Stimulated activated CD8-positive, alpha-beta memory T cell treated with anti-CD3 and anti-CD28 coated beads, Interleukin-2, amount 100 ng/mL, for 48 hours (primary cell): Measurements from ENCODE around the gene ABCC4.

Source experiments
- DNase-seq, 2 donors: peaks; one replicate each; pipeline ENCODE4 v3.0.0-alpha.2; 2020; ENCODE audit warnings: low read depth in 2 of 2

Gene ABCC4, protein sequence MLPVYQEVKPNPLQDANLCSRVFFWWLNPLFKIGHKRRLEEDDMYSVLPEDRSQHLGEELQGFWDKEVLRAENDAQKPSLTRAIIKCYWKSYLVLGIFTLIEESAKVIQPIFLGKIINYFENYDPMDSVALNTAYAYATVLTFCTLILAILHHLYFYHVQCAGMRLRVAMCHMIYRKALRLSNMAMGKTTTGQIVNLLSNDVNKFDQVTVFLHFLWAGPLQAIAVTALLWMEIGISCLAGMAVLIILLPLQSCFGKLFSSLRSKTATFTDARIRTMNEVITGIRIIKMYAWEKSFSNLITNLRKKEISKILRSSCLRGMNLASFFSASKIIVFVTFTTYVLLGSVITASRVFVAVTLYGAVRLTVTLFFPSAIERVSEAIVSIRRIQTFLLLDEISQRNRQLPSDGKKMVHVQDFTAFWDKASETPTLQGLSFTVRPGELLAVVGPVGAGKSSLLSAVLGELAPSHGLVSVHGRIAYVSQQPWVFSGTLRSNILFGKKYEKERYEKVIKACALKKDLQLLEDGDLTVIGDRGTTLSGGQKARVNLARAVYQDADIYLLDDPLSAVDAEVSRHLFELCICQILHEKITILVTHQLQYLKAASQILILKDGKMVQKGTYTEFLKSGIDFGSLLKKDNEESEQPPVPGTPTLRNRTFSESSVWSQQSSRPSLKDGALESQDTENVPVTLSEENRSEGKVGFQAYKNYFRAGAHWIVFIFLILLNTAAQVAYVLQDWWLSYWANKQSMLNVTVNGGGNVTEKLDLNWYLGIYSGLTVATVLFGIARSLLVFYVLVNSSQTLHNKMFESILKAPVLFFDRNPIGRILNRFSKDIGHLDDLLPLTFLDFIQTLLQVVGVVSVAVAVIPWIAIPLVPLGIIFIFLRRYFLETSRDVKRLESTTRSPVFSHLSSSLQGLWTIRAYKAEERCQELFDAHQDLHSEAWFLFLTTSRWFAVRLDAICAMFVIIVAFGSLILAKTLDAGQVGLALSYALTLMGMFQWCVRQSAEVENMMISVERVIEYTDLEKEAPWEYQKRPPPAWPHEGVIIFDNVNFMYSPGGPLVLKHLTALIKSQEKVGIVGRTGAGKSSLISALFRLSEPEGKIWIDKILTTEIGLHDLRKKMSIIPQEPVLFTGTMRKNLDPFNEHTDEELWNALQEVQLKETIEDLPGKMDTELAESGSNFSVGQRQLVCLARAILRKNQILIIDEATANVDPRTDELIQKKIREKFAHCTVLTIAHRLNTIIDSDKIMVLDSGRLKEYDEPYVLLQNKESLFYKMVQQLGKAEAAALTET (N-terminal part only)

DNA sequence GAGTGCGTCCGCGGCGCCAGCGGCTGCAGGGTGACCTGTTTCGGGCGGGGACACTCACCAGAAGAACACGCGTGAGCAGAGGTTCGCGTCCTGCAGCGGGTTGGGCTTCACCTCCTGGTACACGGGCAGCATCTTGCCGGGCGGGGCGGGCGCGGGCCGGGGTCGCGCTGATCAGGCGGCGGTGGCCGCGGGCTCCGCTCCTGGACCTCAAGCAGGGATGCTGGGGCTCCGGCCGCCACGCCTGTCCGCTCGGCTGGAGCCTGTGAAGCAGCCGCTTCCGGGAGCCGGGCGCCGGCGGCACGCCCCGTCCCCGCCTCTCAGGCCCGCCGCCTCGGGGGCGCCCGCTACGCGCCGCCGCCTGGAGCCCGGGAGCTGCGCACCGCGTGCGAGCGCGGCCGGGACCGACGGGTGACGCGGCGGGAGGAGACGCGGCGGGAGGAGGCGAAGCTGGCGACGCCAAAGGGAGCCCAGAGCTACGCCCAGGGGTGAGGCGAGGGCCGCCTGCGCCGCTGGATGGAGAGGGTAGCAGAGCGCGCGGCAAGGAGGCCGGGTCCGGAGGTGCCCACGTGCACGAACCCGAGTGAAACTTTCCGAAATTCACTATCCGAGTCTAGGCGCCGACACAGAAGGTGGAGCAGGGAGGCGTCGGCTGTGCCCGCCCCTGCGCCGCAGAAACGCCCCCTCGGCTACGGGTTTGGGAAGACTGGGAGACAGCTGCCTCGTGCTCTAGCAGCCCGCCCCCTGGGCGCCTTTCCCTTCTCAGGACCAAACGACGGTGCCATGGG lies at the start of gene ABCC4:
TSS of gene ABCC4 (minus strand) at position 269 of the 785 bp plus-strand sequence. CDS start at position 132, 137 bp downstream.
- peak; percentile 42 to 60 for DNase-seq

DNA sequence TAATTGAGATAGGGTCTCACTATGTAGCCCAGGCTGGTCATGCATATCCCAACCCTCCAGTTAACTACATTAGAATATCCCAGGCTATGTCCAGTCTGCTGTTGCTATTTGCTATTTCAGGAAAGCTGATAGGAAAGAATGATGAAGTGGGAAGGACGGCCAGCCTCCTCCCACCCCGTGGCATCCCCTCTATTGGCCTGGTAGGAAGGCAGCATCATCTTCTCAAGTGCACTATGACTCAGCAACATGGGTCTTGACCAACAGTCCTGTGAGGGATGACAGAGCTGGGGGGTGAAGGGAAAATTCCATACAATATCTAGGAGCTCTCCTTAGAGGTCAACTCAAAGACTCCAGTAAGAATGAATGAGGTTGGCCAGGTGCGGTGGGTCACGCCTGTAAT lies 48.0 kb upstream of the ABCC4 start:
- DNase-seq: no peak

DNA sequence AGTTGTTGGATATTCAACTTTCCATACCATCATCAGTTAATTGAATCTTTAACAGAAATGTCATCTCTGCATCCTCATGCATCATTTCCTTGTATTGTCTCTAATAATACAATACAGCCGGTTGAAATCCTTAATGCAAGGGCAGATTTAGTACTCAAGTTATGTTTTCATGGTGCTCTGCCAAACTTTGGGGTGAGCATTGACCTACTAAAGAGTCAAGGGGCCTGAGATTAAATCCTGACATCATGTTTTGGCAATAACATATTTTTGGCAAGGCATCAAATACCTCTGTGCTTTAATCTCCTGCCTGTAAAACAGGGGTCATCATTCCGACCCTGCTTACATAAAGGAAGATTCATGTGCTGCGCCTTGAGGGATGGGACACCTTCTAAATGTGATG lies 42.7 kb upstream of the ABCC4 start:
- no peak for DNase-seq

DNA sequence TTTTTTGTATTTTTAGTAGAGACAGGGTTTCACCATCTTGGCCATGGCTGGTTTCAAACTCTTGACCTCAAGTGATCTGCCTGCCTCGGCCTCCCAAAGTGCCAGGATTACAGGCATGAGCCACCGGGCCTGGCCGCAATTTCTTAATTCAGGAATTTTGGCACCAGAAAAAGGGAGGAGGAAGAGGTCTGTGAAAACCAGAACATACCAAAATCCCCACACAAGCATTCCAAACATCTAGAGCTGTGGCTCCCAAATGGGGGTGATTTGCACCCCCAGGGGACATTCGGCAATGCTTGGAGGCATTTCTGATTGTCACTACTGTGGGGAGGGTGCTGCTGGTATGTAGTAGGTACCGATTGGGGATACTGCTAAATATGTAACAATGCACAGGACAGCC lies 40.2 kb upstream of the ABCC4 start:
- DNase-seq: no peak

DNA sequence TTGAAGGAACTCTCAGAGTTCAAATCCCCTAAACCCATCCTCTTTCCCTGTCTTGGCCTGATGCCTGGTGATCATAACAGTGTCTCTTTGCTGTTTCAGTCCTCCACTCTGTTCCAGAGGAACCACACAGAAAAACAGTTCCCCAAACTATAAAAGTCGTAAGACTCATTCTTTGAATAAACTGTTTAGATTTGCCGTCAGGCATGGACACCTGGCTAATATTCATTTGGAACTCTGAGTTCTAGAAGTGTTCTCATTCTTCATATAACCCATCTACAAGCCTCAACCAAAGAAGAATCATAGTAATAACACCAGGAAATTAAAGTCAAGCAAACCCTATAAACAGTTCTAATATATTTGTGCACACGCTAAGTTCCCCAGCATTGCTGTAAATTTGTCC lies 37.7 kb upstream of the ABCC4 start:
- DNase-seq: no peak

DNA sequence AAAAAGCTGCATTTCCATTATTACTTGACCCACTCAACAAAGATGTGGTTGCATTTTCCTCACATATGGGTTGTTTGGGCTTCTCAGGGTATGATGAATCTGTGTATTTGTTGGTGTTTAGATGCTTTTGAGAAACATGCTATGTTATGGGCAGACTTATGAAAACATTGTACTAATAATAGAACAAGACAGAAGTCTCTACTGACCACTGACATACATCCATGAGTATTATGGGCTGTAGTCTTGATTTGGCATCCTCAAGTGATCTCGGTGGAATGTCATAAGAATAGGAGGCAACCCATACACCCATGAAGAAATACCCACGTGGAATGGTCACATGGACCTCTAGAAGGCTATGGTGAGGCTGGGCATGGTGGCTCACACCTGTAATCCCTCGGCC lies 36.3 kb upstream of the ABCC4 start:
- no peak for DNase-seq

DNA sequence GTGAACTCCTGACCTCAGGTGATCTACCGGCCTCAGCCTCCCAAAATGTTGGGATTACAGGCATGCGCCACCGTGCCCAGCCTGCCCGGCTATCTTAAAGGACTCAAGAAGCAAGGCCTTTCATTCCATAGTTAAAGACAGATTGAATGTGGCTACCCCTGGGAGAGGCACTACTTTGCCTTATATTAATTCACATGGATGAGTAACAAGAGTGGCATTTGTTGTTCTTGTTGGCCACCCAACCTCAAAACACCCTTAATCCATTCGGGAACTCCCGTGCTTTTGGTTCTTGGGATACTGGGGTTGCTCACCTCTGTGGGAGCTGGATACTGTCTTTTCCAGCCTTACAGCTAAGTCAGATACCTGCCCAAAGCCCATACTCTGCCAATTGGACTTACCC lies 34.4 kb upstream of the ABCC4 start:
- no peak for DNase-seq

DNA sequence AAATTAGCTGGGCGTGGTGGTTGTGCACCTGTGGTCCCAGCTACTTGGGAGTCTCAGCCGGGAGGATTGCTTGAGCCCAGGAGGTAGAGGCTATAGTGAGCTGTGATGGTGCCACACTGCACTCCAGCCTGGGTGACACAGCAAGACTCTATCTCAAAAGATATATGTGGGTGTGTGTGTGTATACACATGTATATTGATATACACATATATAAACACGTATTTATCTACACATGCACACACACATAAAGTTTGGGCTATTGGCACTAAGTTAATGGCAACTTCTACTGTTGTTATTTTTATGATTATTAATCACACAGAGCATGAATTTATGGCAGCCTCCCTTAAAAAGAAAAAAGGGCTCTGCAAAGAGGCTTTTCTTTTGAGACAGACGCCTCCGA lies 27.1 kb upstream of the ABCC4 start:
- DNase-seq: no peak

DNA sequence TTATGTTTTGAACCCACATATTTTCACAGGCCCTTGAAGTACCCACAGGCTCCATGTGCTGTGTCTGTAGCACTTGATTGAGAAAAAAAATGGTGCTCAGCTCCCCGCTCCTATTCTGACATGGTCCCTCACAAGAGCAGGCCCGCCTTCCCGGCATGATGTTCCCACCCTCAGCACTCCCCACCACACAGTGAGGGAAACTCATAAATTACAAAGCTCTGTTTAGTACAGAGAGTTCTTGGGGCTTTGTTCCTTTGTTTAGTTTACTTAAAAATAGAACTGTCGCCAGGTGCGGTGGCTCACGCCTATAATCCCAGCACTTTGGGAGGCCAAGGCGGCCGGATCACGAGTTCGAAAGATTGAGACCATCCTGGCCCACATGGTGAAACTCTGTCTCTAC lies 25.9 kb upstream of the ABCC4 start:
- no peak for DNase-seq

DNA sequence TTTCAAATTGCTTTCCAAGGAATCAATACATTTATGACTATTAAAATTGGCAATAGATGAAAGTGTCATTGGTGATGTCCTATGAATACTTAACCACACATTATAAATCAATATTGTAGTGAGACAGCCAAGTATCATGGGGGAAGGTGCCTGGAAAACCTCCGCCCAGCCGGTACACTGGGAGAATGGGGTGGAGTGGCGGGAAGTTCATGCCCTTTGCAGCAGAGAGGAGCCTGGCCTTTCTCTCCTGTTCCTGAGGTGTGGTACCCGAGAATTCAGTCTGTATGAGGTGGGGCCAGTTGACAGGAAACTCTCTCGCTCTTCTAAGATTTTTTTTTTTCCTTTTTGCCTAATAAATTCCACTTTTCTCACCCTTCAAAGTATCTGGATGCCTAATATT lies 25.4 kb upstream of the ABCC4 start:
- DNase-seq: no peak

DNA sequence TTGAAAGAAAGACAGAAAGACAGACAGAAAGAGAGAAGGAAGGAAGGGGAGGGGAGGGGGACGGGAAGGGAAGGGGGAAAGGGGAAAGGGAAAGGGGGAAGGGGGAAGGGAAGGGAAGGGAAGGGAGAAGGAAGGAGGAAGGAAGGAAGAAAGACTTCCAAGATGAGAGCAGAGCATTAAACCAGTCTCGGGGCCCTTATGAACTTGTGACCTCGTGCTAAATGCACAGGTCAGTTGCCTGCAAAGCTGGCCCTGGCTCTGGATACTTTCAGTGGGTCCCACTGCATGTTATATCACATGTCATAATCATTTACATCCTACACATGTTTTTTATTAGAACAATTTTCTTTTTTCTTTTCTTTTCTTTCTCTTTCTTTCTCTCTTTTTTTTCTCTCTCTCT lies 24.2 kb upstream of the ABCC4 start:
- DNase-seq: no peak

DNA sequence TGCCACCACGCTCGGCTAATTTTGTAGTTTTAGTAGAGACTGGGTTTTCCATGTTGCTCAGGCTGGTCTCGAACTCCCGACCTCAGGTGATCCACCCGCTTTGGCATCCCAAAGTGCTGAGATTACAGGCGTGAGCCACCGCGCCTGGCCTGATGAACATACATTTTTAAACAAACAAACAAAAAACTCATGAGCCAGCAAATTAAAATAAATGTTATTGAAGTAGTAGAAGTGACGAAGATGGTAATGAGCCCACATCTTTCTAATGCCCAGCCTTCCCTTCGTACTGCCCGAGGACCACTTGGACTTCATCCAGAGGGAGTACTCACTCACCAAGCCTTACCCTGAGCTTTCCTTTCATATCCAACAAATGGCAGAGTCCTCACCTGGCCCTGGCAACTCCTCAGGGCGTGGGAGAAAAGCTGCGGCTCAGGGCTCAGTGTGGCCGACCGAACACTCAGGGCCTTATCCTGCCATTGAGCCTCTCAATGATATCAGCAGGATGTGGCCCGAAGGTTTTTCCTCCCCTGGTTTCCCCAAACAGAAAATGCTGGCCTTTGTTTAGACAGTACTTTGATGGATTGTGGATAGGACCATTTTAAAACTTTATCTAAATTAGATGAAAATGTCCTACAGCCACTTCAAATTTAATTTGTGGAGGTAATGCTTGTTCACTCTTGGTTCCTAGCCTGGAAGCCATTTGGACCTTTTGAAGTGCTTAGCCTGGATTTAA lies 22.8 kb upstream of the ABCC4 start:
- DNase-seq: no peak

DNA sequence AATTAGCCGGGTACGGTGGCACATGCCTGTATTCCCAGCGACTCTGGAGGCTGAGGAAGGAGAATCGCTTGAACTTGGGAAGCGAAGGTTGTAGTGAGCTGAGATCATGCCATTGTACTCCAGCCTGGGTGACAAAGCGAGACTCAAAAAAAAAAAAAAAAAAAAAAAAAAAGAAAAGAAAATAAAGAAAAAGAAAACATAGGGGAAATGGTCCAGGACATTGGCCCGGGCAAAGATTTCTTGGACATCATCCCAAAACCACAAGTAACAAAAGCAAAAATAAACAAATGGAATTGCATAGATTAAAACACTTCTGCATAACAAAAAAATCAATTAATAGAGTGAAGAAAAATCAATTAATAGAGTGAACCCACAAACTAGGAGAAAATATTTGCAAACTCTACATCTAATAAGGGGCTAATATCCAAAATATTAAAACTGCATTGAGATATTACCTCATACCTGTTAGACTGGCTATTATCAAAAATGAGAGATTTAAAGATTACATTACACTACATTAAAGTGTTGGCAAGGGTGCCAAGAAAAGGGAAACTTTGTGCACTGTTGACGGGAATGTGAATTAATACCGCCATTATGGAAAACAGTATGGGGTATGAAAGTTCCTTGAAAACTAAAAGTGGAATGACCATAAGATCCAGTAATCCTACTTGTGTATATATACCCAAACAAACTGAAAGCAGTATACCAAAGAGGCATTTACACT lies 18.5 kb upstream of the ABCC4 start:
- no peak for DNase-seq

DNA sequence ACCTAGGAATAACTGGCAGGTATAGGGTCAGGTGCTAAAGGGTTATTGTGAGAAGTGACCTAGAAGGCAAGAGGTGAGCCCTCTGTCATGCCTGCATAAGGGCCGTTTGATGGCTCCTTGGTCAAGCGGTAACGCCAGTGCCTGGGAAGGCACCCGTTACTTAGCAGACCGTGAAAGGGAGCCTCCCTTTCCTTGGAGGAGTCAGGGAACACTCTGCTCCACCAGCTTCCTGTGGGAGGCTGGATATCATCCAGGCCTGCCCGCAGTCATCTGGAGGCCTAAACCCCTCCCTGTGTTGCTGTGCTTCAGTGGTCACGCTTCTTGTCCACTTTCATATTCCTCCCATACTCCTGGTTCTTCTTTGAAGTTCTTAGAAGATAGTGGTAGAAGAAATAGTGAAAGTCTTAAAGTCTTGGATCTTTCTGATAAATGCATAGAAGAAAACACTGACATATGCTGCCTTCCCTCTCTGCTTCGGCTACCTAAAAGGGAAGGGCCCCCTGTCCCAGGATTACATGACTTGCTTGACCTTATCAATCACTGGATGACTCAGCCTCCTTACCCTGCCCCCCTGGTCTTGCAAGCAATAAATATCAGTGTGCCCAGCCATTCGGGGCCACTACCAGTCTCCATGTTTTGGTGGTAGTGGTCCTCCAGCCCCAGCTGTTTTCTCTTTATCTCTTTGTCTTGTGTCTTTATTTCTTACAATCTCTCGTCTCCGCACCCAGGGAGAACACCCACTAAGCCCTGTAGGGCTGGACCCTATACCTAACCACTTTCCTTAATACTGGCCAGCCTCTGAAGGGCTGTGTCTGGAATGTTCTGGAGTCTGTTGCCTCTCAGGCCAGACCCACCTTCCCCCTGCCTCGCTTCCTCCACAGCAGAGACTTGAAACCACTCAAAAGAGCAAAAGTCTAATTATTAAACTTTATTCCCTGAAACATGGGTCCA lies 16.1 kb upstream of the ABCC4 start:
- no peak for DNase-seq

DNA sequence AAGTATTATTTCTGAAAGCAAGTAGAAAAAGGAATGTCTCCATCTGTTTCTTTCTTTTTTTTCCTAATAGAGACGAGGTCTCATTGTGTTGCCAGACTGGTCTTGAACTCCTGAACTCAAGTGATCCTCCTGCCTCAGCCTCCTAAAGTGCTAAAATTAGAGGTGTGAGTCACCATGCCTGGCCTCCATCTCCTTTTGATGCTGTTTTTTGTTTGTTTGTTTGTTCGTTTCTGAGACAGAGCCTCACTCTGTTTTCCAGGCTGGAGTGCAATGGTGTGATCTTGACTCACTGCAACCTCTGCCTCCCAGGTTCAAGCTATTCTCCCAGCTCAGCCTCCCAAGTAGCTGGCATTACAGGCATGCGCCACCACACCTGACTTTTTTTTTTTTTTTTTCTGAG lies 14.5 kb upstream of the ABCC4 start:
- DNase-seq: no peak

DNA sequence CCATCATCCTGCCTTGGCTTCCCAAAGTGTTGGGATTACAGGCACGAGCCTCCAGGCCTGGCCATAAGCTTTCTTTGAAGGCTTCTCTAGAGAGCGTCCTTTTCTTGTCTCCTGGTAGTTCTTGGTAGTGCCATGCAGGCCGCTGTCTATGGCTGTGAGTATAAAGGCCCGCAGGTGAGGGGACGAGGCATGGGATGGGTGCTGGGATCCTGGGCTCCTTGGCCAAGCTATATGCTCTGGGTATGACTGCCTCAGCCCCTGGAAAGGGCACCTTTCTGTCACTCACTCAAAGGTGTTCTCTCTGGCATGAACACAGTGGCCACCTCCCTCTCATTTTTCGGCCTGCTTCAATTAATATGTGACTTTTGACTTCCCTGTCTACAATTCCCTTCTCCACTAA lies 6.3 kb upstream of the ABCC4 start:
- no peak for DNase-seq

DNA sequence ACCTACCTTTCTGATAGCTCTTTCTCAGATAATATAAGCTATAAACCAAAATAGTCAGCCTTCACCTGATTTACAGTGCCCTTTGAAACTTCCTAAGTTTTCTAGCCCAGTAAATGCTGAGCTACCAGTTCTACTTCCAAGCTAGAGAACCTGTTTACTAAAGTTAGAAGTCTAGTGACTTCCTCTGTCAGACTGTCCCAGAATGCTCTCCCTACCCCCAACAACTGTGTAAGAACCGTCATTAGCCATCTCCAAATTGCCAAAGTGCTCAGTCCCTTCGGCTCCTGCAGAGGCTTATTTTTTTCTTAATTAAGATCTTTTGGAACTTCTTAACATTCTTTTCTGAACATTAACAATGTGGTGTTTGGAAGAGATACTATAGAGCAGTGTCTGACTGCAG lies 3.2 kb upstream of the ABCC4 start:
- DNase-seq: no peak

DNA sequence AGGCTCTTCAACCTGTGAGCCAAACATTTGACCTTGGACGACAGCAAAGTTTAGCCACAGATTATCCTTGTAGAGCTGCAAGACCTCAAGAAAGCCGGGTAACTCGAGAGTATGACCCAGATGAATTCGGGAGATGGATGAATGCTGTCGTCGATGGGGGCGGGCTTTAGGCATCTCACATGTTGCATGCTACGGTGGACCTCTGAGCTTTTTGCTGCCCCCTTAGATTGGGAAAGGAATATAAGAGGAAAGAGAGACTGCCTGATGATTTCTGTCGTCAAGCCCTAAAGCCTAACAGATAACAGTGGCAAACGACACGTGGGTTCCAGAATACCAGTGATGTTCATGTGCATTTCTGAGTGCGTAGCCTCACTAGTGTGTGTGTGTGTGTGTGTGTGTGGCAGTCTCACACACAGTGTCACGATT lies 730 bp upstream of the ABCC4 start:
- no peak for DNase-seq
